ENCODE results near the gene NPHP1.
"Not testable (repeated sequence)": the region's sequence is repeated elsewhere in the genome, so short reads cannot be mapped to it uniquely, and the experiment has no call there.

DNA sequence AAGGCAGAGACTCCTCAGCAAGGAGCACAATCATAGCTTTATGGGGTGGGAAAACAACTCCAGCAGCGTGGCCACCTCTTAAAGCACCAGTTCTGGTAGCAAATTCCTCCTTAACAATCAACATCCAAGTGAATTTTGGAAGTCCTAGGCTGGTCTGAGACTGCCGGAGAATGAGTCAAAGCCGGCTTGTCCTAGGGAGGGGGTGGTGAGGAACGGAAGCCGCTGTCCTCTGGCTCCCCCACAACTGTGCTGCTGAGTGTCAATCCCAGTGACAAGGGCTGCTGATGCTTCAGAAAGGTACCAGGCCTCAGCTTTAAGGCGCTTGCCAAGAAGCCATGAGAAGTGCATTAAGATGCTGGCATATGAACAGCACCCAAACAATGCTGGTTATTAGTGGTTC, 110.9 kb downstream of the NPHP1 start:
- not testable (repeated sequence) for TF ChIP-seq TSHZ2 (CRISPR knock-in tag; IDR thresholded peaks at IDR 0.05); ZNF565 (CRISPR knock-in tag; conservative IDR thresholded peaks at IDR 0.05; ENCODE audit: low read depth); ZNF8 (CRISPR knock-in tag; IDR thresholded peaks at IDR 0.05); BACH2 (CRISPR knock-in tag; IDR thresholded peaks at IDR 0.05; ENCODE audit: borderline replicate concordance); ARNTL (CRISPR knock-in tag; IDR thresholded peaks at IDR 0.05; ENCODE audit: borderline replicate concordance, low read depth); OSR1 (CRISPR knock-in tag; IDR thresholded peaks at IDR 0.05); ESRRG (CRISPR knock-in tag; IDR thresholded peaks at IDR 0.05); ZFP30 (CRISPR knock-in tag; IDR thresholded peaks at IDR 0.05); CSDC2 (CRISPR knock-in tag; IDR thresholded peaks at IDR 0.05); ZFP3 (CRISPR knock-in tag; IDR thresholded peaks at IDR 0.05); GLIS3 (CRISPR knock-in tag; IDR thresholded peaks at IDR 0.05); TOX (CRISPR knock-in tag; IDR thresholded peaks at IDR 0.05; ENCODE audit: borderline replicate concordance); PATZ1 (CRISPR knock-in tag; IDR thresholded peaks at IDR 0.05; ENCODE audit: borderline replicate concordance)
- TF ChIP-seq, protein P1, sequence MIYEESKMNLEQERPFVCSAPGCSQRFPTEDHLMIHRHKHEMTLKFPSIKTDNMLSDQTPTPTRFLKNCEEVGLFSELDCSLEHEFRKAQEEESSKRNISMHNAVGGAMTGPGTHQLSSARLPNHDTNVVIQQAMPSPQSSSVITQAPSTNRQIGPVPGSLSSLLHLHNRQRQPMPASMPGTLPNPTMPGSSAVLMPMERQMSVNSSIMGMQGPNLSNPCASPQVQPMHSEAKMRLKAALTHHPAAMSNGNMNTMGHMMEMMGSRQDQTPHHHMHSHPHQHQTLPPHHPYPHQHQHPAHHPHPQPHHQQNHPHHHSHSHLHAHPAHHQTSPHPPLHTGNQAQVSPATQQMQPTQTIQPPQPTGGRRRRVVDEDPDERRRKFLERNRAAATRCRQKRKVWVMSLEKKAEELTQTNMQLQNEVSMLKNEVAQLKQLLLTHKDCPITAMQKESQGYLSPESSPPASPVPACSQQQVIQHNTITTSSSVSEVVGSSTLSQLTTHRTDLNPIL (CRISPR knock-in tag; IDR thresholded peaks at IDR 0.05; ENCODE audit: low read depth) = not testable (repeated sequence)
